ENCODE measurements around the gene GRID1.

The GRID1 gene

DNA sequence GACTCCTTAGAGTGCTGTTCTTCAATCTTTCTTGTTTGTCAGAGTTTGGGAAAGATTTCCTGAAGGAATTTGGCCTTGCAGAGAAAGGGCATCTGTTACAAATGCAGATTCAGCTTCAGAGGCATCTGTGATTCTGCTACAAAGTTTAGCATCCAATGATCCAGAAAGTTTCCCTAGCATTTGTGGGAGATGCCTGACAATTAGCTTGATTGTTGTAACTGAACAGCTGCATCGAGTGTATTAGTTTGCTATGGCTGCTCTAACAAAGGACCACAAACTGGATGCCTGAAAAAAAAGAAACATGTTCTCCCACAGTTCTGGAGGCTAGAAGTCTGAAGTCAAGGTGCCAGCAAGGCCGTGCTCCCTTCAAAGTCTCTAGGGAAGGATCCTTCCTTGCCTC lies 365.1 kb downstream of the GRID1 start:
- FAIRE-seq, result no peak
- no peak for DNase-seq (ENCODE audit: insufficient read length, low spot score)
- TF ChIP-seq POLR2AphosphoS5 (IDR thresholded peaks at IDR 0.05; ENCODE audit: low read depth, low read length) (no peak), POLR2A (IDR thresholded peaks at IDR 0.05; ENCODE audit: low read depth, low read length) (no peak), POU2F2 (IDR thresholded peaks at IDR 0.05; ENCODE audit: low read depth, low read length) (no peak), PAX5 (IDR thresholded peaks at IDR 0.05; ENCODE audit: insufficient read depth, low read length, severe bottlenecking) (no peak), SPI1 (IDR thresholded peaks at IDR 0.05; ENCODE audit: low read depth, low read length) (no peak), TAF1 (IDR thresholded peaks at IDR 0.05; ENCODE audit: low read depth, low read length) (no peak)

DNA sequence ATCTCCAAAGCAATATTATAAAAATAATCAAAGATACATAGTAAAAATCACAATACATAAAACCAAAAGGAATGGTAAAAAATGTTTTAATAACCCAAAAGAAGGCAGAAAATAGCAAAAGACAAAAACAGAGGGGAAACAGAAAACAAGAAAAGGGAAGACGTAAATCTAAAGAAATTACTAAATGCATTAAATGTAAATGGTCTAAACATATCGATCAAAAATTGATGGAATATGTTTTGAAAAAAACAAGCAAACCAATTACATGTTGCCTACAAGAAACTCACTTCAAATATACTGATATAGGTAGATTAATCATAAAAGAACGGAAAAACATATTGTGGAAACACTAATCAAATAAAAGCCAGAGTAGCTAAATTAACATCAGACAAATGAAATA lies 369.1 kb downstream of the GRID1 start:
- TF ChIP-seq POLR2A (IDR thresholded peaks at IDR 0.05; ENCODE audit: low read depth, low read length) (no peak), POU2F2 (IDR thresholded peaks at IDR 0.05; ENCODE audit: low read depth, low read length) (no peak), TAF1 (IDR thresholded peaks at IDR 0.05; ENCODE audit: low read depth, low read length) (no peak), PAX5 (IDR thresholded peaks at IDR 0.05; ENCODE audit: insufficient read depth, low read length, severe bottlenecking) (no peak), POLR2AphosphoS5 (IDR thresholded peaks at IDR 0.05; ENCODE audit: low read depth, low read length) (no peak), SPI1 (IDR thresholded peaks at IDR 0.05; ENCODE audit: low read depth, low read length) (no peak)
- DNase-seq (ENCODE audit: insufficient read length, low spot score) (no peak), FAIRE-seq (no peak)

DNA sequence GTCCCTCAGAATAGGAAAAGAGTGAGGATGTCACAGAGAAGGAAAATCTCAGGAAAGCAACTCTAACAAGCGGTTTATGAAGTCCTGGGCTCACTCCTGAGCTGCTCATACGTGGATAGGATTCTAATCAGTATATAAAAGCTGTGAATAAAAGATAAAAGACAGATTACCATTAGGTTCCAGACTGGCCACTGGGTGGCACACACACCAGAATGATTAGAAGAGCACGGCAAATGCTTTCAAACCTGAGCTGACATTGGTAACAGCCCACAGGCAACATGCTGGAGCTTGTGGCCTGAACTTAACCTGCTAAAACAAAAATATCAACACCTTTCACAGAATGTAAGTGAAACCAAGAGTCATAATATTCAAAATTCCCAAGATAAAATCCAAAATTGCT lies 370.8 kb downstream of the GRID1 start:
- DNase-seq (ENCODE audit: insufficient read length, low spot score) (no peak), FAIRE-seq (no peak)
- TF ChIP-seq POLR2A (IDR thresholded peaks at IDR 0.05; ENCODE audit: low read depth, low read length), result no peak
- TF ChIP-seq POLR2AphosphoS5 (IDR thresholded peaks at IDR 0.05; ENCODE audit: low read depth, low read length), result no peak

DNA sequence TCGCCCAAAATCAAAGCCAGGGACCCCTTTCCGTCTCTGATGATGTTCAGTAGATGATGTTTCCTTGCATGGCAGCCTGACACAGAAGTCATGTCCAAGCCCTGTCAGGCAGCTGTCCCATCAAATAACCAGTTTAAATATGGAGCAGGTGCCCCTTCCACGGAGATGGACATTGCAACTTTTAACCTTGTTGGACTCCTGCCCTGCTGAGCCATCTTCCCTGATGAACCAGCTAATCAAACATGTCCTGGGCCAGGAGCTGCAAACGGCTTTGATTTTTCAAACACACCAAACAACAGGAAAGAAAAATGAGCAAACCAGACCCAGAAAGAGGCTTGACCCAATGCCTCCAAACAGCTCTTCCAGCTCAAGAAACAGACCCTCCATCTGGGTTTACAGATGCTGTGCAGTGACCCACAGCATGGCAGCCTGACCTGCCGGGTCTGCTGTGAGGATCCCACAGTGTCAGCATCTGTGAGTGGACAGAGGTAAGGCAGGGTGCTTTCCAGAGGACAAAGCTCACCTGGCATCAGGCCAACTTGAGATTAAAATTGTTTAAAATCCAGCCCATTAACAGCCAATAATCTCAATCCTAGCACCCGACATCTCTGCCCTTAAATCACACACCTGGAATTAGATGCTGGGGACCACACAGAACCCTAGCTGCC lies 372.6 kb downstream of the GRID1 start:
- DNase-seq (ENCODE audit: insufficient read length, low spot score), result no peak
- no peak for FAIRE-seq
- TF ChIP-seq TAF1 (IDR thresholded peaks at IDR 0.05; ENCODE audit: low read depth, low read length) (no peak), PAX5 (IDR thresholded peaks at IDR 0.05; ENCODE audit: insufficient read depth, low read length, severe bottlenecking) (no peak), POU2F2 (IDR thresholded peaks at IDR 0.05; ENCODE audit: low read depth, low read length) (no peak), SPI1 (IDR thresholded peaks at IDR 0.05; ENCODE audit: low read depth, low read length) (no peak), POLR2AphosphoS5 (IDR thresholded peaks at IDR 0.05; ENCODE audit: low read depth, low read length) (no peak), POLR2A (IDR thresholded peaks at IDR 0.05; ENCODE audit: low read depth, low read length) (no peak)

DNA sequence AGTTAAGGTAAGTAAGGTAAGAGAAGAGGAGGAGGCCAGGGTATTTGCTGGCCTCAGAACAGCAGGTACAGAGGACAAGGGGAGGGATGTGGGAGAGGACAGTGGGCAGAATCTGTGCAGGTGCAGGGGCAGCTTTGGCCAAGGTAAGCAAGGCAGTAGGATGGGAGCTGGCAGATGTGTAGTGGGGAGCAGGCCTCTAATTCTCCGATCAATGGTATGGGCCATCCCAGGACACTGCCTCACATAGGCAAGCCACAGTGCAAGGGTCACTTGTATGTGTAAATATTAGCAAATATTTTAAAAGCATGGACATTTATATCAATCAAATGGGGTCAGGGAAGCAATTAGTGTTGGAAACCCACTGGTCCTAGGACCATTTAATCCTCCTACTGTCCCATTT lies 373.5 kb downstream of the GRID1 start:
- TF ChIP-seq POLR2A (IDR thresholded peaks at IDR 0.05; ENCODE audit: low read depth, low read length), result no peak
- TF ChIP-seq POU2F2 (IDR thresholded peaks at IDR 0.05; ENCODE audit: low read depth, low read length), result no peak
- TF ChIP-seq PAX5 (IDR thresholded peaks at IDR 0.05; ENCODE audit: insufficient read depth, low read length, severe bottlenecking), result no peak
- TF ChIP-seq POLR2AphosphoS5 (IDR thresholded peaks at IDR 0.05; ENCODE audit: low read depth, low read length), result no peak
- TF ChIP-seq SPI1 (IDR thresholded peaks at IDR 0.05; ENCODE audit: low read depth, low read length), result no peak
- no peak for TF ChIP-seq TAF1 (IDR thresholded peaks at IDR 0.05; ENCODE audit: low read depth, low read length)
- no peak for DNase-seq (ENCODE audit: insufficient read length, low spot score)
- FAIRE-seq, result no peak

DNA sequence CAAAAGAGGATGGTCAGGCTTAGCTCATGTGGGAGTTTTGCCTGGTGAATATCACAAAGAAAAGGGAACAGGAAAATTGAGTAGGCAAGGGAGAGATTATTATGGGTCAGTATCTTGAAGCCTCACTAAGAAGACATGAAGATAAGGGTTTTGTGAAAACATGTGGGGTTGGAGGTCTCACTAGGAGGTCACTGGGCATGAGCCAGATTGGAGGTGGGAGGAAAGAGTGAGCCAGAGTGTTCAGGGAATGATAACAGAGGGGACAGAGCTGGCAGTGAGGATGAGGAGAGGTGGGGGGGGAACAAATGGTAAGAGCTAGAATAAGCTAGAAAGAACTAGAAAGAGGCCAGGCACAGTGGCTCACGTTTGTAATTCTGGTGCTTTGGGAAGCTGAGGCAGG lies 374.3 kb downstream of the GRID1 start:
- TF ChIP-seq TAF1 (IDR thresholded peaks at IDR 0.05; ENCODE audit: low read depth, low read length), result no peak
- no peak for TF ChIP-seq POLR2A (IDR thresholded peaks at IDR 0.05; ENCODE audit: low read depth, low read length)
- TF ChIP-seq PAX5 (IDR thresholded peaks at IDR 0.05; ENCODE audit: insufficient read depth, low read length, severe bottlenecking), result no peak
- TF ChIP-seq SPI1 (IDR thresholded peaks at IDR 0.05; ENCODE audit: low read depth, low read length), result no peak
- no peak for TF ChIP-seq POU2F2 (IDR thresholded peaks at IDR 0.05; ENCODE audit: low read depth, low read length)
- no peak for TF ChIP-seq POLR2AphosphoS5 (IDR thresholded peaks at IDR 0.05; ENCODE audit: low read depth, low read length)
- no peak for FAIRE-seq
- no peak for DNase-seq (ENCODE audit: insufficient read length, low spot score)

DNA sequence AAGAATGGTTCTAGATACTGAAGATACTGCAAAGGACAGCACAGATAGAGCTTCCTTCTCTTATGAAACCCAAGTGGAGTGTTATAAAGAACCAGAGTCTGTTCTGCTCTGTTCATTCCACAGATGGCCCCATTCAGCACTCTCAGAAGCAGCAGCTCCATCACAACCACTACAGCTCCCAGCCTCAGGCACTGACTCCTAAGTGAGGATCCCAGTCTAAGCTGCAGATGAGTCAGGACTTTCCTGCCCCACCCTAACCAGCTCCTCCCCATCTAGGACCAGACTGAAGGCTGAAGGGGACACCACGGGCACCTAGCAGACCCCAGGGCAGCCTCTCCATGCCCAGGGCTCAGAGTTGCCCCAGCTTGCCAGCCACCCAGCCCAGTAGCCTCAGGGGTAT lies 379.8 kb downstream of the GRID1 start:
- FAIRE-seq (no peak), DNase-seq (ENCODE audit: insufficient read length, low spot score) (no peak)
- TF ChIP-seq SPI1 (IDR thresholded peaks at IDR 0.05; ENCODE audit: low read depth, low read length) (no peak), TAF1 (IDR thresholded peaks at IDR 0.05; ENCODE audit: low read depth, low read length) (no peak), POLR2AphosphoS5 (IDR thresholded peaks at IDR 0.05; ENCODE audit: low read depth, low read length) (no peak), POLR2A (IDR thresholded peaks at IDR 0.05; ENCODE audit: low read depth, low read length) (no peak), PAX5 (IDR thresholded peaks at IDR 0.05; ENCODE audit: insufficient read depth, low read length, severe bottlenecking) (no peak), POU2F2 (IDR thresholded peaks at IDR 0.05; ENCODE audit: low read depth, low read length) (no peak)

DNA sequence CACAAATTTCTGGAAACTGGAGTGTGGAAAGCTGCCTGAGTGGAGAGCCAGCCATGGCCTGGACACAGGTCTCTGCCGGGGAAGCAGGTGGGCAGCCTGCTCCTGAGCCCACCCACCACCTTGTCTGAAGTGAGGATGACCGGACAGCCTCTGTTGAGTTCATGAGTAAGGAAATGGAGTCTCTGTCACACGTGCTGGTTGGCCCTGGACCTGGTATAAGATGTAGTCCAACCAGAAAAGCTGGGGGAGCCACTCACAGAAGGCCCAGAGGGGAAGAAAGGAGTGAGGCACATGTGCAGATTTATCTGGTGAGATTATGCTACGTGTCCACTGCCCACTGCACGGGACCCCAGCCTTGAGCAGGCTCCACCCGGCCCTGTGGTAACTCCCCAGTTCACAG lies 383.5 kb downstream of the GRID1 start:
- FAIRE-seq (no peak), DNase-seq (ENCODE audit: insufficient read length, low spot score) (no peak)
- no peak for TF ChIP-seq POLR2AphosphoS5 (IDR thresholded peaks at IDR 0.05; ENCODE audit: low read depth, low read length)
- no peak for TF ChIP-seq SPI1 (IDR thresholded peaks at IDR 0.05; ENCODE audit: low read depth, low read length)
- no peak for TF ChIP-seq POU2F2 (IDR thresholded peaks at IDR 0.05; ENCODE audit: low read depth, low read length)
- no peak for TF ChIP-seq POLR2A (IDR thresholded peaks at IDR 0.05; ENCODE audit: low read depth, low read length)
- no peak for TF ChIP-seq PAX5 (IDR thresholded peaks at IDR 0.05; ENCODE audit: insufficient read depth, low read length, severe bottlenecking)
- TF ChIP-seq TAF1 (IDR thresholded peaks at IDR 0.05; ENCODE audit: low read depth, low read length), result no peak

DNA sequence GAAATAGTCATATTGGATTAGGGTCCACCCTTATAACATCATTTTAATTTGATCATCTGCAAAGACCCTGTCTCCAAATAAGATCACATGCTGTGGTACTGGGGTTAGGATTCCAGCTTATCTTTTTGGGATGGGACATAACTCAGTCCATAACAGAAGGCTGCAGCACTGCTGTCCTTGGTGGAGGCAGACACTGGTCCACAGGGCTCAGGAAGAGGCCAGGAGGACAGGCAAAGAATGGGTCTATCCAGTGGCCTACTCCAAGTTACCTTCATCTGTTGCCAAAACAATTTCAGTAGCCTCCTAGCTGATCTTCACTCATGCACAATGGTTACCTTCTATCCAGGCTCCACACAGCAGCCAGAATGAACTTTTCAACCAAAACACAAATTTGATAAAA lies 387.0 kb downstream of the GRID1 start:
- DNase-seq (ENCODE audit: insufficient read length, low spot score), result no peak
- TF ChIP-seq POLR2A (IDR thresholded peaks at IDR 0.05; ENCODE audit: low read depth, low read length), result no peak
- FAIRE-seq, result no peak

DNA sequence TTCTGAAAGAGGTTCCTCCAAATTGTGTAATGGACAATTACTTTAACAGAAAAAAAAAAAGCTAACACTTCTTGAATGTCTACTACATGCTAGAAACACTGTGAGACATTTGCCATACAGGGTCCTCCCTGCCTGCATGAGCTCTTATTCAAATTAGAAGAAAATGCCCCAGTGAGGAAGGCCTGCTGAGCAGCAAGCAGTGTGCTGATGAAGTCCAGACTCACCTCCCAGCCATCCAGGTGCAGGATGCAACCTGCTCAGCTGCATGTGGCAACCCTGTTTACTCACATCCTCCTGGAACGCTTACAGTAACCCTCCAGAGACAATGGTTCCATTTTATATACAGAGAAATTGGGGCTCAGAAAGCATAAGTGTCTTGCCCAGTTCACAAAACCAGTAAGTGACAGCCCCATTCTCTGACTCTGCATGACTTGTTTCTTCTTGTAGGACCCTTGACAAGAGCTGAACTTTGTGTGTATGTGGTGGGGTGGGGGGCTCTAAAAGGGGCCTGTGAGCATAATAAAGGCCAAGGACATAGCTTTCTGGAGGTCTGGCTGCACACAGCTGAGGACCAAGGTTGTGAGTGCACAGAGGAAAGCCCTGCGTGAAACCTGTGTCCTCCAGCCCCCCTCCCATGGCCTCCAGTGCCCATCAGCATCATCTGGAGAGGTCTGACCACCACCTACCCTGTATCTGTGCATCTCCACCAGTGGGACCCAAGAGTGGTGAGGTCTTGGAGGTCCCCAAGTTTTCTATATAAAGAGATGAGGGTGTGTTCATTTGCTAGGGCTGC lies 387.8 kb downstream of the GRID1 start:
- FAIRE-seq (no peak), DNase-seq (ENCODE audit: insufficient read length, low spot score) (no peak)
- TF ChIP-seq PAX5 (IDR thresholded peaks at IDR 0.05; ENCODE audit: insufficient read depth, low read length, severe bottlenecking) (no peak), POU2F2 (IDR thresholded peaks at IDR 0.05; ENCODE audit: low read depth, low read length) (no peak), TAF1 (IDR thresholded peaks at IDR 0.05; ENCODE audit: low read depth, low read length) (no peak), POLR2AphosphoS5 (IDR thresholded peaks at IDR 0.05; ENCODE audit: low read depth, low read length) (no peak), POLR2A (IDR thresholded peaks at IDR 0.05; ENCODE audit: low read depth, low read length) (no peak), SPI1 (IDR thresholded peaks at IDR 0.05; ENCODE audit: low read depth, low read length) (no peak)

Measured in GM12891 (cell line).